ENCODE data around the gene ATAD3C.

Gene ATAD3C

GRCh38 chr1:1433804-1434130 is 15.7 kb upstream of the ATAD3C start:
- no peak for TF ChIP-seq CTCF (IDR thresholded peaks at IDR 0.05)

GRCh38 chr1:1434131-1434823 is 15.2 kb upstream of the ATAD3C start:
- no peak for TF ChIP-seq CTCF (IDR thresholded peaks at IDR 0.05)

- TF ChIP-seq CTCF (IDR thresholded peaks at IDR 0.05), result no peak
These were observed 14.7 kb upstream of the ATAD3C start for GRCh38 chr1:1434824-1435105.

GRCh38 chr1:1435106-1435903 is 14.2 kb upstream of the ATAD3C start, which contains the start of gene VWA1:
Gene VWA1, plus strand, starts transcription at chr1:1435690. Its CDS starts 59 bp downstream, at chr1:1435749.
- TF ChIP-seq CTCF (IDR thresholded peaks at IDR 0.05), result no peak

- no peak for TF ChIP-seq CTCF (IDR thresholded peaks at IDR 0.05)
These were observed 13.4 kb upstream of the ATAD3C start for GRCh38 chr1:1435911-1436629.

GRCh38 chr1:1436630-1437032 is 12.9 kb upstream of the ATAD3C start:
- TF ChIP-seq CTCF (IDR thresholded peaks at IDR 0.05), result no peak

GRCh38 chr1:1437033-1437903 is 12.2 kb upstream of the ATAD3C start:
- TF ChIP-seq CTCF (IDR thresholded peaks at IDR 0.05), result no peak
